AG04450 (cell line): ENCODE measurements around the gene TMEM269. TPM values are rescaled to one million over a fixed set of nuclear protein-coding genes. Genes with fewer than 3 reads are reported as not detected.

Experiments used
- CTCF ChIA-PET: fragments of 300-600, 350-600 bp; formaldehyde crosslinking; extraction: SDS; loops from one replicate; lab custom pipeline; 2022; ENCODE audit warnings: antibody characterized with exemption, inconsistent platforms; lab: Charles Lee
- POLR2A ChIA-PET: fragments of 350-600 bp; formaldehyde crosslinking; extraction: SDS; loops from one replicate; lab custom pipeline; 2021; ENCODE audit warnings: antibody characterized with exemption, inconsistent platforms; lab: Yijun Ruan, JAX
- DNase-seq: peaks from one replicate; pipeline ENCODE4 v3.0.0-alpha.2; 2011; ENCODE audit warnings: low read depth, low spot score
- H3K27ac ChIP-seq: one replicate; pipeline ENCODE4 v1.5.1; 2012; ENCODE audit warnings: low read depth, low read length, control low read depth
- H3K27me3 ChIP-seq: one replicate; pipeline ENCODE4 v1.6.0; 2012; ENCODE audit warnings: low read length; ENCODE audit not compliant: control insufficient read depth, insufficient read depth
- H3K4me3 ChIP-seq: 2 replicates; pipeline ENCODE4 v1.5.1; 2011; ENCODE audit warnings: mild to moderate bottlenecking, low read depth, low read length, control low read depth
- H3K9me3 ChIP-seq: 2 replicates; pipeline ENCODE4 v1.5.1; 2012; ENCODE audit warnings: low read length; ENCODE audit not compliant: control insufficient read depth, insufficient read depth
- polyA plus RNA-seq: library from polyadenylated mRNA; depleted of rRNA; stranded (reverse); fragments of >200 nt; gene quantifications from 2 replicates; pipeline ENCODE4 v1.2.3, GENCODE V29; 2011
- TF ChIP-seq, protein P1 (sequence below): IDR thresholded peaks from 2 replicates; pipeline ENCODE4 v1.5.1; 2011; ENCODE audit warnings: low read depth, low read length, control low read depth, inconsistent platforms

TMEM269 gene
- polyA plus RNA-seq, 1 experiment: 0.04 TPM

DNA sequence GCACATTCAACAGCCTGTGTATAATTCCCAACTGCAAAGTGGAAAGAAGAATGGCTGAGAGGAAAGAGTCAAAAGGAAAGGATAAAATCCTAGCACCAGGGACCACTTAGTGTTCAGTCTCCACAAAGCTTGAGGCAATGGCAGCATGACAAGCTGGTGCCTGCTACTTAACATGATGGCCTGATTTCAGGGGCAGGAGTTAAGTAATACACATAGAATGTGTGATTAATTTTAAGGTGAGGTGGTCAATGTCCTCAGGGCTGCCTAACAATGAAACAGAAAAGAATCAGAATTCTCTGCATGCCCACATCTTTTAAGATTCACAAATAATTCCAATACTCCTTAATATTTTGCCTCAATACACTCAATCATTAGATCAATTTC lies 26.9 kb upstream of the TMEM269 start:
- CTCF ChIA-PET: interaction anchor here (0.9 to 1.6 kb wide), 6 partner anchors 9 to 610 kb away, joined by 3 to 5 read pairs (median 3); partner anchors contain the start of genes C1orf50 and P3H1
- Histone ChIP-seq H3K27ac (no peak overlapping the region), H3K27me3 (no peaks in the 10 kb centered on the region), H3K4me3 (no peak overlapping the region), H3K9me3 (no peaks in the 10 kb centered on the region)
- no peak for DNase-seq
- POLR2A ChIA-PET: no interaction called here
- TF ChIP-seq, protein P1, sequence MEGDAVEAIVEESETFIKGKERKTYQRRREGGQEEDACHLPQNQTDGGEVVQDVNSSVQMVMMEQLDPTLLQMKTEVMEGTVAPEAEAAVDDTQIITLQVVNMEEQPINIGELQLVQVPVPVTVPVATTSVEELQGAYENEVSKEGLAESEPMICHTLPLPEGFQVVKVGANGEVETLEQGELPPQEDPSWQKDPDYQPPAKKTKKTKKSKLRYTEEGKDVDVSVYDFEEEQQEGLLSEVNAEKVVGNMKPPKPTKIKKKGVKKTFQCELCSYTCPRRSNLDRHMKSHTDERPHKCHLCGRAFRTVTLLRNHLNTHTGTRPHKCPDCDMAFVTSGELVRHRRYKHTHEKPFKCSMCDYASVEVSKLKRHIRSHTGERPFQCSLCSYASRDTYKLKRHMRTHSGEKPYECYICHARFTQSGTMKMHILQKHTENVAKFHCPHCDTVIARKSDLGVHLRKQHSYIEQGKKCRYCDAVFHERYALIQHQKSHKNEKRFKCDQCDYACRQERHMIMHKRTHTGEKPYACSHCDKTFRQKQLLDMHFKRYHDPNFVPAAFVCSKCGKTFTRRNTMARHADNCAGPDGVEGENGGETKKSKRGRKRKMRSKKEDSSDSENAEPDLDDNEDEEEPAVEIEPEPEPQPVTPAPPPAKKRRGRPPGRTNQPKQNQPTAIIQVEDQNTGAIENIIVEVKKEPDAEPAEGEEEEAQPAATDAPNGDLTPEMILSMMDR: no peak

GRCh38 chr1:42758641-42759040 lies 26.1 kb upstream of the TMEM269 start:
- ChIA-PET POLR2A (interaction anchor here (1.1 kb wide), 1 partner anchor 77 kb away, joined by 3 read pairs; the partner anchor contains the start of gene YBX1), CTCF (interaction anchor here (0.9 to 1.5 kb wide), 2 partner anchors 9 to 315 kb away, joined by 3 read pairs; no protein-coding TSS in a partner anchor)
- H3K27me3 ChIP-seq: no peaks in the 10 kb centered on the region
- TF ChIP-seq, protein P1: no peak
- no peaks in the 10 kb centered on the region for H3K9me3 ChIP-seq
- DNase-seq: no peak
- H3K27ac ChIP-seq: no peak overlapping the region
- no peak overlapping the region for H3K4me3 ChIP-seq

- H3K27ac ChIP-seq: no peak overlapping the region
- POLR2A ChIA-PET: interaction anchor here (1.1 kb wide), 1 partner anchor 77 kb away, joined by 3 read pairs; the partner anchor contains the start of gene YBX1
- no peaks in the 10 kb centered on the region for H3K9me3 ChIP-seq
- CTCF ChIA-PET: interaction anchor here (1.5 kb wide), 1 partner anchor 315 kb away, joined by 3 read pairs; no protein-coding TSS in a partner anchor
- no peaks in the 10 kb centered on the region for H3K27me3 ChIP-seq
- TF ChIP-seq, protein P1: no peak; the same call in 1 of the 2 replicates
- no peak for DNase-seq
- H3K4me3 ChIP-seq: no peak overlapping the region
Observed at GRCh38 chr1:42759114-42759513, 25.7 kb upstream of the TMEM269 start.

GRCh38 chr1:42761567-42761966 lies 23.2 kb upstream of the TMEM269 start:
- TF ChIP-seq, protein P1: no peak
- ChIA-PET CTCF (interaction anchor here (0.9 to 1.6 kb wide), 2 partner anchors 16 to 183 kb away, joined by 3 to 4 read pairs; no protein-coding TSS in a partner anchor), POLR2A (no interaction called here)
- Histone ChIP-seq H3K27ac (no peak overlapping the region), H3K27me3 (no peaks in the 10 kb centered on the region), H3K4me3 (no peak overlapping the region), H3K9me3 (peaks cover 2% of the 10 kb centered on the region; the same call in 1 of the 2 replicates)
- no peak for DNase-seq

DNA sequence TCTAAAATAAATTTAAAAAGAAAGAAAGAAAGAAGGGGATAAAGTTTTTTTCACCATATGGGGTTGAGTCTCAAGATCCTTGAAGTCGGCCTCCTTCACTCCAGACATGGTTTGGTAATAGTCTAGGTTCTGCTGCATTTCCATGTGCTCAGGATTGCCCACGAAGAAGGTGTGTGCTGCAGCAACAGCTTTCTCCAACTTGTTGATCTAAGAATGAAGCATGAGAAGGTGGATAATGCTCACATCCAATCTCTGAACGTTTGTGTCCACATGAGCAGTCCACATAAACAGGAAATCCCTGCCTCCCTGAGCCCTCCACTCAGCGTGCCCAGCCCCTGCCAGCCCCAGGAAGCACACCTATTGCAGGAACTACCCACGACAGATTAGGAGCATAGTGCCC lies 22.5 kb upstream of the TMEM269 start:
- CTCF ChIA-PET: interaction anchor here (0.9 to 1.8 kb wide), 4 partner anchors 15 to 184 kb away, joined by 3 to 5 read pairs (median 4); no protein-coding TSS in a partner anchor
- POLR2A ChIA-PET: no interaction called here

More for the DNA sequence above, 22.5 kb upstream of the TMEM269 start:
- H3K4me3 ChIP-seq: no peak overlapping the region
- no peak for DNase-seq
- H3K9me3 ChIP-seq: peaks cover 2% of the 10 kb centered on the region; the same call in 1 of the 2 replicates
- H3K27ac ChIP-seq: no peak overlapping the region
- H3K27me3 ChIP-seq: no peaks in the 10 kb centered on the region
- TF ChIP-seq, protein P1: no peak
